ENCODE results near the gene ATG101.
"Not testable (repeated sequence)": the region's sequence is repeated elsewhere in the genome, so short reads cannot be mapped to it uniquely, and the experiment has no call there.

Gene ATG101

DNA sequence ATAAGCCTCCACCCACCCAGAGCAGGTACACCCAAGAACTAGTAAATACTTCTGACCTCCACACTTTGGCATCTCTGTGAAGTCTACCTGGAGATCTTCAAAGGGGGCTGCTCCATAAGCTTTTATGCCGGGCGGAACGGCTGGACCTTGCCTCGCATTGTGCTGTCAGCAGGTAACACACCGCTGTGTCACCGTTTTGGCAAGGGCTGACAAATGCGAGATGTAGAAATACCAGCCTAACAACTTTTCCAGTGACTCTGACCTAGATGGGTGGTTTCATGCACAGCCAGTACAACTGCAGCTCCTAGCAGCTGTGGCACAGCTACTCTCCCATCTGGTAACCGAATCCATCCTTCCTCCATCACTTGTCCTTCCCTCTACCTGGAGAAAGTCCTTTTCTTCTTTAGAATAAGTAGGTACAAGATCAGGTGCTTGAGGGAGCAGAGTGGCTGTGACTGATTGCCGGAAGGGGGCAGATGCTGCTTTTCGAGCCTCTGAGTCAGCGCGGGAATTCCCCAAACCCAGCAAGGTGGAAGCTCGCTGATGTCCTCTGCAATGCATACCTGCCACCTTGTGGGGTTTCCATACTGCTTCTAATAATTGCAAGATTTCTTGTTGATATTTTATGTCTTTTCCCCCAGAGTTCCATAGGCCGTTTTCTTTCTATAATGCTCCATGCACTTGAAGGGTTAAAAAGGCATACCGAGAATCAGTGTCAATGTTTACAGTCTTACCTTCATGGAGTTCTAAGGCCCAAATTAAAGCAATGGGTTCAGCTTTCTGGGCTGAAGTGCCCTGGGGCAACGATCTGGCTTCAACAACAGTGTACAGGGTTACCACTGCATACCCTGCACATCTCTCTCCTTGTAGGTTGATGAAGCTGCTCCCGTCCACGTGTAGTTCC, 46.7 kb downstream of the ATG101 start:
- DNase-seq, result peak; percentile 61

DNA sequence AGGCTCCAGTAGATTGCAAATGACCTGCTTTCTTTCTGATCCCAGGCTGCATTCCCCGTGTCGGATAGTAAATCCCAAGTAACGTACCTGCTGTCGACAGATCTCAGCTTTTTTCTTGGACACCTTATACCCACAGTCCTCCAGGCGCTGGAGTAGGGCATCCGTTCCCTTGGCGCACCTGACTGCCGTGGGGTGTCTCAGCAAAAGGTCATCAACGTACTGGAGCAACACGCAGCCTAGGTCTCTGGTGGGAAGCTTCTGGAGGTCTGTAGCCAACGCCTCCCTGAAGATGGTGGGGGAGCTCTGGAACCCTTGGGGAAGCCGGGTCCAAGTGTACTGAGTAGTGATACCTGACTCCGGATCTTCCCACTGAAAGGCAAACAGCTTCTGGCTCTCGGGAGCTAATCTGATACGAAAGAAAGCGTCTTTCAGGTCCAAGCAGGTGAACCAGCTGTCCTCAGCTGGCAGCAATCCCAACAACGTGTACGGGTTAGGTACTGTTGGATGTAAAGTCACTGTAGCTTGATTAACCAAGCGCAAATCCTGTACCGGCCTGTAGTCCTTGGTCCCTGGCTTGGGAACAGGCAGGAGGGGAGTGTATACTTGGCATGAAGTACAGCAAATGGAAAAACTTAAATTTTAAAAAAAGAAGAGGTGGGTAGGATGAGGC, 48.2 kb downstream of the ATG101 start:
- DNase-seq, result not testable (repeated sequence)

DNA sequence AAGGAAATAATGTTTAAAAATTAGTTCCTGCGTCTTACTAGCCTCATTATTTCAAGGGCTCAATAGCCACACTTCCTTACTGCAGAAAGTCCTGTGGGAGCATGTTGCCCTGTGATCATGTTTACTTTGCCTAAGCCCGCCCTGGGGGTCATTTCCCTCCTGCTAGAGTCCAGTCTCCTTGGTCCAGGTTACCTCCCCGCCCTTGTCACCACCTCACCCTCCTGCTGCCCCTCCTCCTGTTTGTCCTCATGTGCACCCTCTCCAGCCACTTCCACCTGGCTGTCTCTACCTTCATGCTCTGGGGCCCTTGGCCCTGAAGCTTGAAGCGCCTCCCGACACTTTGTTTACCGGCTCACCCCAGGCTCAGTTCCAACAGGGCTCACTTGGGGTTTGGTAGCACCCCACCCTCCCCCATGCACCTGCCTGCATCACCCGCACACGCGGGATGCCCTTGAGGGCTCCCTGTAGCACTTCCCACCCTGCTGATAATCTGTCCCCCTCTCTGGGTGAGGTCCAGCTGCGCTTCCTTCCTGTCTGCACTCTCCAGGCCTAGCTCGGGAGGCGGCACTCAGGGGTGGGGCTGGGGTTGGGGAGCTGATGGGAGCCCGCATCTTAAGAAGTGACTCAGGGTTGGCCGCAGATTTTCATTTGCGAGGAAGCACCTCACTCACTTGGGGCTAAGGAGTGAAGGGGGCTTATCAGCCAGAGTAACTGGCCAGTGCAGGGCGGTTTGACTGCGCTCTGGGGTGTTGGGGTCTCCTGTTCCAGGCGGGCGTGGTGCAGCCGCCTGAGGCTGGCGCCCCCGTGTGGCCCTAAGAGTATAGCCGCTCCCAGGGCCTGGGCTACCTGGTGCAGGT, 49.8 kb downstream of the ATG101 start:
- peak; percentile 42 for DNase-seq

DNA sequence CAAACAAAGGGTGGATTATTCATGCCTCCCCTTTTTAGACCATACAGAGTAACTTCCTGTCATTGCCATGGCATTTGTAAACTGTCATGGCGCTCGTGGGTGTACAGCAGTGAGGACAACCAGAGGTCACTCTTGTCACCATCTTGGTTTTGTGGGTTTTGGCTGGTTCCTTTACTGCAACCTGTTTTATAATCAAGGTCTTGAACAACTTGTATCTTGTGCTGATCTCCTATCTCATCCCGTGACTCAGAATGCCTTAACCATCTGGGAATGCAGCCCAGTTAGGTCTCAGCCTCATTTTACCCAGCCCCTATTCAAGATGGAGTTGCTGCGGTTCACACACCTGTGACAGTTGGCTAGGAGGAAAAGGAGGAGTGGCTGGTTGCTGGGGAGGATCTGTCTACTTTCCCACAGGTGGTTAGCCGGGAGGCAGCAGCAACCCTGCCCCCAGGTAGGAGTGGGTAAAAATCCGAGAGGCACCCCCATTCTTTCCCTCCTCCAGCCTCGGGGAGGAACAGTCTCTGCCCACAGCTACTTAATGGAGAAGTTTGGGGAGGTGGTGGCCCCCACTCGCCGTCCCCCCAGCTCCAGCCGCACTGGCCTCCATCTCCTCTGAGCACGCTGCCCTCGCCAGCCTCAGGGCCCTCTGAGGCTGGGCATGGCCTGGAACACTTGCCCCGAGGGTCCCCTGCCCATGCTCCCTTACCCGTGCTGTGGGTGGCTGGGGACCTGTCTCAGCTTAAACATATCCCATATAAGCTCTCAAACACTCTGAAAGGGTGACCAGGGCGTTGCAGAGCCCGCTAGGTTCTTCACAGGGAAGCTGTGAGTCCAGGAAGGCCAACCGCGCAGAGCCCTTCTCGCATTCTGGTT, 51.4 kb downstream of the ATG101 start:
- no peak for DNase-seq

DNA sequence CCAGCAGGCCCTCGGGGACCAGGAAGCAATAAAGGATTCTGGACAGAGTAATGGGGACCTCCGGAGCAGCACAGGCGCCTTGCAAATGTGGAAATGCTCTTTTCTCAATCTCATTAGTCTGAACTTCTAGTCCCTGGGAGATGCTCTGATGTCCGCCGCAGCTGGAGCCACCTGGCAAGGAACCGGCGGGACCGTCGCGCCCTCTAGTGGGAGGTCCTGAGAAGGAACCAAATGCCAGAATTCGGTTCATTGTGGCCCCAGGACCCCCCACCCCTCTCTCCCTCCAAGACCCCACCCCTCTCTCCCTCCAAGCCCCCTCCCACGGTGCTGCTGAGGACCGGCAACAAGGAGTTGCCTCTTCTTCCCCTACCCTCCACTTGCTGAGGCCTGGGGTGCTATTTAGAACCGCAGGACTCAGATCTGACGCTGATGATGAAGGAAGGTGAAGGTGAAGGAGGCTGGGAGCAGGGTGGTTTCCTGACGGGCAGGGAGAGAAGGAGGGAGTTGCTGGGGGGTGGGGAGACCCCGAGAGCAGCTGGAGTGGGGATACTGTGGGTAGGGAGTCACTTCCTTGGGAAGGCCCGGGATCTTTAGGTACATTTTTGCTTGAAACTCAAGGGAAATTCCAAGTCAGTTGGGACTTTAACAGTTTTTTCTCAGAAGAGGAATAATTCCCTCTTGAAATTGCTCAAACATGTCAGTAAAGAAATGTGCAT, 52.2 kb downstream of the ATG101 start:
- peak; percentile 73 for DNase-seq

DNA sequence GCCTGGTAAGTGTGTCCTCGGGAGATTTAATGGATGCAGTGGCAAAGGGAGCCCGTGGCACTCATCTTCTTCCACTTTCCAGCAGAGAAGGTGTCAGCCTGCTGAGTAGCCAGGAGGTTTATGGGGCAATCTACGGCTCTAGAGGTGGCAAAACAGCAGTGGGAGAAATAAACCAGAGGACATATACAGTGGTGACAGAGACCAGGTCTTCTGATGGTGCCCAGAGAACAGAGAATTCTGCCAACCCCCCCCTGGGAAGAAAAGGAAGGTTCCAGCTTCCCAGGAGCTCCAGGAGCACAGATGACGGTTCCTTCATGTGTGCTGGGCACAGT, 52.7 kb downstream of the ATG101 start:
- no peak for DNase-seq

DNA sequence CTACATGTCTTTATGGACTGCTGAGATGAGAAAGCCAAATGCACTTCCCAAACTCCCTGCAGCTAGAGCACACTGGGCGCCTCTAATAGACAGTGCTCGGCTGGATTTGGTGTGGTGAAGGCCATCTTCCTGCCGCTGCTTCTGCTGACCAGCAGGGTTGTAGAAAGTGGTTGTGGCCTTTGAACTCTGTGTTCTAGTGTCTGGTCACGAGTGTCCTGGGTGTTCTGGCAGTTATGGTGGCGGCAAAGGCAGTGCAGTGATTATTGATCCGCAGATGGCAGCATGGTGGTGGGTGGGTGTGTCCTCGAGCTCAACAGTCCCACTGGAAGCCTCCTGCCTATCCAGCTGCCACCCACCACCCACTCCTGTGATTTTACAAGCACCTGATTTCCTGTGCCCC, 53.1 kb downstream of the ATG101 start:
- no peak for DNase-seq

DNA sequence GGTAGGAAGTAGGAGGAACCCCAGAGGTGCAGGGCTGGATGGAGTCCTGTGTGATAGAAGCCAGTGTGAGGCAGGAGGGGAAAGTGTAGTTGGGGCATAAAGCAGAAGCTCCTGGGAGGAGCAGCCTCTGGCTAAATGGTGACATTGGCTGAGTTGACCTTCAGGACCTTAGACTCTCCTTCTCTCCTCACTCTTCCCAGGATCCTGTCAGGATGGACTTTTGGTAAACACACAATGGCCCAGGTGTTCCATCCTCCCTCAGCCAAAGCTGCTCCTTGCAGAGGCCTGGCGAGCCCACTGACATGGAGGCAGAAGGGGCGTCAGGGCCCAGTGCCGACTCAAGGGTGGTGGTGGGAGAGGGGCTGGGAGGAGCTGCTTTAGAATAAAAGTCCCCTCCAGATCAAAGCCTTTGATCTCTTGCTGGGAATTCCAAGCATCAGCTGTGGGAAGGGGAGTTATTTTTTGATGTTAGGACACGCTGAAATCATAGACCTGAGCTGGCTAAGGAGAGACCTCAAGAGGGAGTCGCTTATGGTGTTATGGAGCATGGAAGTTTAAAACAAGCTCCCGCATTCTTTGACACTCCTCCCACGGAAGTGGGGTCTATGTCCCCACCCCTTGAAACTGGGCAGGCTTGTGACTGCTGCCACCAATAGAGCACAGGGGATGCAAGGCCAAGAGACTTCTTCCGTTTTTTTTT, 53.9 kb downstream of the ATG101 start:
- DNase-seq, result no peak

DNA sequence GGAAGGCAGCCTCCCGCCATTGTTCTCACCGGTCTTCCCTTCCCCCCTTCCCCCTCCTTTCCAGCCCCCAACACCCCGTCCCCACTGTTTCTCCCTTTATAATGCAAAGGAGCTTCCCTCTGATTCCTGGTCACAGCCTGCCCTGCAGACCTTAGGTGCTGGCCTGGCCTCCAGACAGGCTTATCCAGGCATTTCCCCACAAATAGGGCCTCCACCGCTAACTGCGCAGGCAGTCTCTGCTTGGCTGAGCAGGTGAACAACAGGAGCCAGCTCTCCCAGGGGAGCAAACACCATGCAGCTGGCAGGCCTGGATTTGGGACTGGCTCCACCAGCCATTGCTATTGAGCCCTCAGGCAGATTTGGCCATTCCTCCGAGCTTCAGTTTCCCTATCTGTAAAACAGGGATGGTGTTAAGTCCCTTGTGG, 55.7 kb downstream of the ATG101 start:
- DNase-seq, result no peak

DNA sequence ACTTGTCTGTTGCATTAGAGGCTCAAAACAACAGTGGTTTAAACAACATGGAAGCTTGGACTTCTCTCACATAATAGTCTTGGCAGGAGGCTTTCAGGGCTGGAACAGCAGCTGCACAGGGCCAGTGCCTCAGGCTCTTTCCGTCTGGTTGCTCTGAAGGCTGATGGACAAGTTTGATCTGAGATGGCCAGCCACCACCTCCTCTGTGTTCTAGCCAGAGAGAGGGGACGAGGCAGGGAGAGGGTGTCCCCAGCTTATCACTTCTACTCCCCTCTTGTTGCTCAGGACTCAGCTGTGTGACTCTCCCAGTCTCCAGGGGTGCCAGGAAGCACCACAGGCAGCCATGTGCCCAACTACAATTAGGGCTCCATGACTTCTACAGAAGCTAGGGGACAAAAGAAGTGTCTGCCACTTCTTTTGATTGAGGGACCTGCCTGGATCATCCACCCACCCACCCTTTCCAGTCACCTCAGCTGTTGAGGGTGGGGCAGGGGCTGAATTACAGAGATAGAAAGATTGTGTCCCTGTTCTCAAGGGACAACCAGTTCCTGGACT, 56.3 kb downstream of the ATG101 start:
- DNase-seq, result no peak
